SU-DHL-6 (cell line): ENCODE measurements around the gene ROR1.

Experiments used
- EZH2phosphoT487 ChIP-seq: fragments of 200-600 bp; sonication (generic), shearing (Covaris generic); conservative IDR thresholded peaks from 2 replicates; pipeline ENCODE4 v1.6.1; 2018; ENCODE audit warnings: mild to moderate bottlenecking, antibody characterized with exemption, low read length, moderate library complexity, mixed read lengths
- TF ChIP-seq, protein P1 (sequence below): fragments of 200-600 bp; sonication (generic); IDR thresholded peaks from one replicate; pipeline ENCODE4 v1.5.1; 2017; ENCODE audit warnings: antibody characterized with exemption, mild to moderate bottlenecking, low read length, moderate library complexity; ENCODE audit not compliant: insufficient read depth, poor library complexity, severe bottlenecking

DNA sequence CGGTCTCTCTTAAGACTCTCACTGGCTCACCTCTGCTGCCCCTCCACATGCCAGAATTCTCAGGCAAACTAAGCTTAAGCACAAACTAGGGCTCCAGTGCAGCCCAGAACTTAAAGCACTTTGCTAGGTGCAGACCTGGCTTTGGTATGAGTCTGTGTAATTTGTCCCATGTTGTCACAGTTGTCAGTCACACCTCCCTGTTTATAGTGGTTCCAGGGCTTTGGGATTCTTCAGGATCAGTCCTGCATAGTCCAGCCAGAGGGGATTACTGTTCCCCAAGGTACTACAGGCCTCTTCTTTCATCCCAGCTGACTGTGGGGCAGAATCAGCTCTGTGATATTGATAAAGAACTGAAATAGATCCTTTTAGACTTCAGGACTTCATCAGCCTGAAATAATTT, 324.6 kb downstream of the ROR1 start:
- TF ChIP-seq EZH2phosphoT487, result no peak
- TF ChIP-seq, protein P1, sequence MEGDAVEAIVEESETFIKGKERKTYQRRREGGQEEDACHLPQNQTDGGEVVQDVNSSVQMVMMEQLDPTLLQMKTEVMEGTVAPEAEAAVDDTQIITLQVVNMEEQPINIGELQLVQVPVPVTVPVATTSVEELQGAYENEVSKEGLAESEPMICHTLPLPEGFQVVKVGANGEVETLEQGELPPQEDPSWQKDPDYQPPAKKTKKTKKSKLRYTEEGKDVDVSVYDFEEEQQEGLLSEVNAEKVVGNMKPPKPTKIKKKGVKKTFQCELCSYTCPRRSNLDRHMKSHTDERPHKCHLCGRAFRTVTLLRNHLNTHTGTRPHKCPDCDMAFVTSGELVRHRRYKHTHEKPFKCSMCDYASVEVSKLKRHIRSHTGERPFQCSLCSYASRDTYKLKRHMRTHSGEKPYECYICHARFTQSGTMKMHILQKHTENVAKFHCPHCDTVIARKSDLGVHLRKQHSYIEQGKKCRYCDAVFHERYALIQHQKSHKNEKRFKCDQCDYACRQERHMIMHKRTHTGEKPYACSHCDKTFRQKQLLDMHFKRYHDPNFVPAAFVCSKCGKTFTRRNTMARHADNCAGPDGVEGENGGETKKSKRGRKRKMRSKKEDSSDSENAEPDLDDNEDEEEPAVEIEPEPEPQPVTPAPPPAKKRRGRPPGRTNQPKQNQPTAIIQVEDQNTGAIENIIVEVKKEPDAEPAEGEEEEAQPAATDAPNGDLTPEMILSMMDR, result no peak
